Measurements from ENCODE around the gene CLEC2B. TPM values are rescaled to one million over a fixed set of nuclear protein-coding genes. Genes with fewer than 3 reads are reported as not detected.

CLEC2B gene
- total RNA-seq, 1 experiment from 2014 or later: 70.8 TPM

DNA sequence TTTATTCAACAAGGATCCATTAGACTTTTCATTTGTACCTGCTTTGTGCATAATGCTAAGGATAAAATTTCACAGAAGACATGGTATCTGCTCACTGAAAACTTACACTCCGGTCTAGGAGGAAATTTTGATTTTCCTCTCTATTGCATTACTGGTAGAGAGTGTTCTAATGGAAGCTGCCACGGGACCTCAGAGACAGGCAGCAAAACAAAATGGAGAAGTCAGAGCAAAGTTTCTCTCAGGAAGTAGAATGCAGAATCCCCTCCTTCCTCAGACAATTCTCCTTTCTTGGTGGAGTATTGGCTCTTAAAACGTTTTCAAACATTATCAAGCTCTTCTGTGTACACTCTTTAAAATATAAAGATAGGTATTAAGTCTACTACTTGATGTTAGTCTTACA, 12.3 kb downstream of the CLEC2B start:
- H3K36me3 ChIP-seq: peaks cover 69% of the 10 kb centered on the region
- no peaks in the 10 kb centered on the region for H3K9me3 ChIP-seq (replicated peaks)
- no peaks in the 10 kb centered on the region for H3K27me3 ChIP-seq (replicated peaks)
- H3K27ac ChIP-seq: no peak overlapping the region
- no peak overlapping the region for H3K4me3 ChIP-seq
- H3K4me1 ChIP-seq (replicated peaks): no peaks in the 10 kb centered on the region
- DNase-seq (ENCODE audit: low read depth in 1 of 2, low spot score in 2 of 2): no peak

DNA sequence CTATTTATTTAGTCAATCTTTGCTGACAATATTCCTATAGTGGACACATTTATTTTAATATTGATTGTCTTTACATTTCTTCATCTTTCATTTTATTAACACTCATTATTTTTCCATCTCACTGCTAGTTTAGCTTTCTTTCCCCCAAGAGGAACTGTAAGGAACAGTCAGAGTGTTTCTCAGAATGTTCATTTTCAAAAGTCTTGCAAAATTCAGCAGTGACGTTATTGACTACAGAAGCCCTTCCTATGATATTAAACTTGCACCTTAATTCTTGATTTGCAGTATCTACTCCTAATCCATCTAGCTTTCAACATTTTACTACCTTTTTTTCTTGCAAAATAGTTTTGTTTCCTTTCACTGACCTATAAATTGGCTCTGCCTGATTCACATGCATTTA, 13.0 kb downstream of the CLEC2B start:
- Histone ChIP-seq H3K27ac (no peak overlapping the region), H3K27me3 (replicated peaks) (no peaks in the 10 kb centered on the region), H3K4me1 (replicated peaks) (no peaks in the 10 kb centered on the region), H3K36me3 (peaks cover 75% of the 10 kb centered on the region), H3K4me3 (no peak overlapping the region), H3K9me3 (replicated peaks) (no peaks in the 10 kb centered on the region)
- DNase-seq (ENCODE audit: low read depth in 1 of 2, low spot score in 2 of 2): no peak

DNA sequence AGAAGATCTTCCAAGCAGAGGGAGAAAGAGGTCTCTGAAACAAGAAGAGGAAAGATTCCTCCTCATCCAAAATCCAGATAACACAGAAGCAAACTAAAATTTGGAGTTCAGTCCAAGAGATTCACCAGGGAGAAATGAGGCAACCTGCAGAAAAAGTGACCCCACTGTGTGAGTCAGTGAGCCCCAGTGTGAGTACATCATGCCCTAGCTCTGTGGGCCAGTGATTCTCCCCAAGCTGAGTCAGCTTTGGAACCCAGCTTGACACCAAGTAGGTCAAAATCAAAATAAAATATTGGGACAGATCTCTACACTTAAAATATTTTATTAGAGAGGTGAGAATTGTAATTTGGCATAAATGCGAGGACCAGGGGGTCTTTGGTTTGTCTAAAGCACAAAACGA, 17.2 kb downstream of the CLEC2B start:
- peaks cover 65% of the 10 kb centered on the region for H3K36me3 ChIP-seq
- H3K4me3 ChIP-seq: no peak overlapping the region
- H3K27ac ChIP-seq: no peak overlapping the region
- peaks cover 5% of the 10 kb centered on the region; the same call in 1 of the 2 replicates for H3K9me3 ChIP-seq (replicated peaks)
- no peaks in the 10 kb centered on the region for H3K27me3 ChIP-seq (replicated peaks)
- no peaks in the 10 kb centered on the region for H3K4me1 ChIP-seq (replicated peaks)
- DNase-seq (ENCODE audit: low read depth in 1 of 2, low spot score in 2 of 2): no peak

DNA sequence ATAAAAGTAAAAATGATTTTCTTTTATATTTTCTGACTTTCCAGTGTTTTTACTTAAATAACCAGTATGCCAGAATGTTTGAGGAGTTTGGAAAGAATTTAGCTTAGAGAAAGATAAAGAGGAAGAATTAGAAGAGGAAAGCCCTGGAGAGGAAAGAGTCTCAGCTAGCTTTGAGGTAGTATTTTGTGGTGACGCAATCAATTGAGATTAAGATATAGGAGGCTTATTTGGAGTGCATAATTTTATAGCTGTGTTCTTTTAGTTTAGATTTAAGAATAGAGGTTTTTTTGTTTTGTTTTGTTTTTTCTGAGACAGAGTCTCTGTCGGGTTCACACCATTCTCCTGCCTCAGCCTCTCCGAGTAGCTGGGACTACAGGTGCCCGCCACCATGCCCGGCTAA, 18.1 kb downstream of the CLEC2B start:
- H3K36me3 ChIP-seq: peaks cover 58% of the 10 kb centered on the region
- no peak overlapping the region for H3K4me3 ChIP-seq
- no peaks in the 10 kb centered on the region for H3K27me3 ChIP-seq (replicated peaks)
- H3K9me3 ChIP-seq (replicated peaks): peaks cover 5% of the 10 kb centered on the region; the same call in 1 of the 2 replicates
- H3K4me1 ChIP-seq (replicated peaks): no peaks in the 10 kb centered on the region
- DNase-seq (ENCODE audit: low read depth in 1 of 2, low spot score in 2 of 2): no peak
- no peak overlapping the region for H3K27ac ChIP-seq

DNA sequence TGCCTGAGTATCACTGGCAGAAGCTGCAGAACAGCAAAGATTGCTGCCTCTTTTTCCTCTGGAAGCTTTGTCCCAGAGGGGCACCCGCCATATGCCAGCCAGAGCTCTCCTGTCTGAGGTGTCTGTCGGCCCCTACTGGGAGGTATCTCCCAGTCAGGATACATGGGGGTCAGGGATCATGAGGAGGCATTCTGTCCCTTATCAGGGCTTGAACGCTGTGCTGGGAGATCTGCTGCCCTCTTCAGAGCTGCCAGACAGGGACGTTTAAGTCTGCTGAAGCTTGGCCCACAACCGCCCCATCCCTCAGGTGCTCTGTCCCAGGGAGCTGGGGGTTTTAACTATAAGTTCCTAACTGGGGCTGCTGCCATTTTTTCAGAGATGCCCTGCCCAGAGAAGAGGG, 20.3 kb downstream of the CLEC2B start:
- peaks cover 38% of the 10 kb centered on the region for H3K36me3 ChIP-seq

GRCh38 chr12:9843407-9843806, 25.7 kb downstream of the CLEC2B start:
- H3K36me3 ChIP-seq: no peaks in the 10 kb centered on the region
- H3K27me3 ChIP-seq (replicated peaks): no peaks in the 10 kb centered on the region
- H3K27ac ChIP-seq: no peak overlapping the region
- DNase-seq (ENCODE audit: low read depth in 1 of 2, low spot score in 2 of 2): no peak
- H3K4me1 ChIP-seq (replicated peaks): no peaks in the 10 kb centered on the region
- no peak overlapping the region for H3K4me3 ChIP-seq
- H3K9me3 ChIP-seq (replicated peaks): peaks cover 4% of the 10 kb centered on the region; the same call in 1 of the 2 replicates

More for the DNA sequence above, 20.3 kb downstream of the CLEC2B start:
- H3K4me1 ChIP-seq (replicated peaks): no peaks in the 10 kb centered on the region
- no peak overlapping the region for H3K27ac ChIP-seq
- H3K4me3 ChIP-seq: no peak overlapping the region
- no peak for DNase-seq (ENCODE audit: low read depth in 1 of 2, low spot score in 2 of 2)
- H3K27me3 ChIP-seq (replicated peaks): no peaks in the 10 kb centered on the region
- H3K9me3 ChIP-seq (replicated peaks): peaks cover 5% of the 10 kb centered on the region; the same call in 1 of the 2 replicates

DNA sequence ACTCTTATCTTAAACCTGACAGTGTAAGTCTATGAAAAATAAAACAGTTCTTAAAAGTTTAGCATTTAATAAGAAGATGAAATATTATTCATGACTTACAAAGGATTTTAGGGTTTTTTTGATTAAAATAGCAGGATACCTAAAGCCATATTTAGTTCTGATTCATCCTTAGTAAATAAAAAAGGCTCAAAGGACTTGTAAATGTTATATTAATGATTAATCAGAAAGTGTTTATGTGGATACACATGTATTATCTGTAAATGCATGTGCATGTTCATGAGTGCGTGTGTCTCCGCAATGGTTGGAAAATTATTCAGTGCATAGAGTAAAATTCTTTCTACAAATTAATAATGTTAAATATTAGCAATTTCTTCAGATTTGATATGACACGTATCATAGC, 37.4 kb downstream of the CLEC2B start:
- Histone ChIP-seq H3K27ac (no peak overlapping the region), H3K9me3 (replicated peaks) (no peaks in the 10 kb centered on the region), H3K27me3 (replicated peaks) (peaks cover 18% of the 10 kb centered on the region), H3K36me3 (no peaks in the 10 kb centered on the region), H3K4me1 (replicated peaks) (no peaks in the 10 kb centered on the region), H3K4me3 (no peak overlapping the region)
- no peak for DNase-seq (ENCODE audit: low read depth in 1 of 2, low spot score in 2 of 2)

DNA sequence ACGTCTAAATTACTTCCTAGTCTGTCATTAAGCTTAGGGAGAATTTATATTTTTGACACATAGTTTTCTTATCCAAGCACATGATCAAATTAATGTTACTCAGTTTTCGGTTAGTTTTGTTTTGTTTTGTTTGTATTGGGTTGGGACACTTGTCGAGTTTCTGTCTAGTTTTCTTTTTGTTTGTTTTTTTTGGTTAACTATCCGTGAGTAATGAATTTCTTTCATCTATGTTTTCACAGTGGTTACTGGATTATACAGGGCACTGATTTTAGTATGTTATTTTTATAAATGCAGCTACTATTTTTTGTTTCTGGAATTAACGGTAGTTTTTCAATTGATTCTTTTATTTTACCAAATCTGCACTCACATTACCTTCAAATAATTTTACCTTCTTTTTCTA, 39.2 kb downstream of the CLEC2B start:
- DNase-seq (ENCODE audit: low read depth in 1 of 2, low spot score in 2 of 2): no peak
- Histone ChIP-seq H3K4me3 (no peak overlapping the region), H3K27me3 (replicated peaks) (peaks cover 21% of the 10 kb centered on the region), H3K9me3 (replicated peaks) (no peaks in the 10 kb centered on the region), H3K4me1 (replicated peaks) (no peaks in the 10 kb centered on the region), H3K36me3 (no peaks in the 10 kb centered on the region), H3K27ac (no peak overlapping the region)

GRCh38 chr12:9829483-9829882, 39.7 kb downstream of the CLEC2B start:
- Histone ChIP-seq H3K36me3 (no peaks in the 10 kb centered on the region), H3K27ac (no peak overlapping the region), H3K27me3 (replicated peaks) (peaks cover 21% of the 10 kb centered on the region), H3K4me1 (replicated peaks) (no peaks in the 10 kb centered on the region), H3K4me3 (no peak overlapping the region), H3K9me3 (replicated peaks) (no peaks in the 10 kb centered on the region)
- DNase-seq (ENCODE audit: low read depth in 1 of 2, low spot score in 2 of 2): no peak

DNA sequence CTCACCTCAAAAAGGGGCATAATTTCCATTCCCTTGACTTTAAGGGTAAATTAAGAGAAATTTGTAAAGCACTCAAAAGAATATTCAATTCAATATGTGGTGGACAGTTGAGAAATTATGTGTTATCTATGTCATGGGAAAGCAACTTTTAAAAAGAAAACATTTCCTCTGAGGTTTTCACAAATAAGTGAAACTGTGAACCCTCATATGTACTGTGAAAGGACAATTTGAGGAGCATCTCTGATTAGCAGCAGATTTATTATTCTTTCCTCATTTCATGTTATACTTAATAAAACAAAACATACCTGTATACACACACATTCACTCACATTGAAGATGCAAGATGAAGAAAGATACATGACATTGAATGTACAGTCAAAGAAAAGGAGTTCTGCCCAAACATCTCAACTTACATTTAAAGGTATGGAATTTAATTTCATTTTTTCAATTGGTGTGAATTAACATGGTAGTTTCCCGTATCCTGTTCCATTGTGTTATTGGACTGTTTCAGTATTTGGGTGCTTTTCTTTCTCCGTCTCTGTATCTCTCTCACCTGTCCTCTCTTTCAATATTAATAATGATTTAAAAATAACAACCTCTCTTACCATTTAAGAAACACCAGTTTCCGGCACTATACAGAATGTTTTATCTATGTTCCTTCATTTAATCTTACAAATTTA, 41.8 kb downstream of the CLEC2B start, which contains the start of gene KLRF1:
TSS of gene KLRF1 (plus strand) at position 273 of the 680 bp plus-strand sequence. CDS start at position 337, 64 bp downstream.
- no peaks in the 10 kb centered on the region for H3K9me3 ChIP-seq (replicated peaks)
- H3K36me3 ChIP-seq: no peaks in the 10 kb centered on the region
- H3K27ac ChIP-seq: no peak within 1 kb of the TSS
- H3K4me1 ChIP-seq (replicated peaks): no peaks in the 10 kb centered on the region
- DNase-seq (ENCODE audit: low read depth in 1 of 2, low spot score in 2 of 2): no peak
- H3K27me3 ChIP-seq (replicated peaks): peaks cover 15% of the 10 kb centered on the region
- no peak within 1 kb of the TSS for H3K4me3 ChIP-seq

DNA sequence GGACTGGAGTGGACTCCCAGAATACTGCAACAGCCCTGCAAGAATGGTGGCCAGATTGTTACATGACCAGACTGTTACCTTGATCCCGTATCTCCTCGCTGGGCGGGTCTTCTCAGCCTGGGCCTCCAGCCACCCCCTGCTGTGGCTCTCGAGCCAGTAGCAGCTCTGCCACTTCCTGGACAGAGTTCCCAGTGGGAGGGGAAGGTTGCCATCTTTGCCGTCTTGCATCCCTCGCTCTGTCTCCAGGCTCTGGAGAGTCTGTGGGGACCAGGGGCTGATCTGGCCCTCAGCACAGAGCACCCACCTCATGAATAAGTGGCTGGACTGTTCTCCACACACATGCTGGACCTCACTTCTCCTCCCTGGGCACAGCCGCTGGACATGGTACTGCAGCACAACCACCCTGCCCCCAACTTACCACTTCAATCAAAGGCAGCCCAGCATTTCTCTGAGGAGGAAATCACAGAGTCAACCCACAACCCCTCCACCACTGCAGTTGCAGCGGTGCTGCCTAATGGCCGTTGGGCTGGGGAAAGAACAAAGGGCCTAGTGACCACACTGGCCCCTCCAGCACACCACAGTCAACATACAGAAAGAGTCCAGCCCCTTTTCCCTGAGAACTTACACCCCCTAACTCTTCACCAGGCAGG, 48.7 kb downstream of the CLEC2B start:
- Histone ChIP-seq H3K4me1 (replicated peaks) (no peaks in the 10 kb centered on the region), H3K36me3 (no peaks in the 10 kb centered on the region), H3K27me3 (replicated peaks) (0 out of 2 replicates have a peak, but pooled peaks cover 2% of the 10 kb centered on the region), H3K9me3 (replicated peaks) (no peaks in the 10 kb centered on the region), H3K4me3 (no peak overlapping the region), H3K27ac (no peak overlapping the region)
- DNase-seq (ENCODE audit: low read depth in 1 of 2, low spot score in 2 of 2): no peak

- Histone ChIP-seq H3K36me3 (no peaks in the 10 kb centered on the region), H3K4me3 (no peak overlapping the region), H3K27ac (no peak overlapping the region), H3K9me3 (replicated peaks) (no peaks in the 10 kb centered on the region), H3K4me1 (replicated peaks) (no peaks in the 10 kb centered on the region), H3K27me3 (replicated peaks) (no peaks in the 10 kb centered on the region; the same call in 1 of the 2 replicates)
- DNase-seq (ENCODE audit: low read depth in 1 of 2, low spot score in 2 of 2): peak; percentile 31 to 64
These were observed 55.0 kb downstream of the CLEC2B start for GRCh38 chr12:9813821-9814798.

DNA sequence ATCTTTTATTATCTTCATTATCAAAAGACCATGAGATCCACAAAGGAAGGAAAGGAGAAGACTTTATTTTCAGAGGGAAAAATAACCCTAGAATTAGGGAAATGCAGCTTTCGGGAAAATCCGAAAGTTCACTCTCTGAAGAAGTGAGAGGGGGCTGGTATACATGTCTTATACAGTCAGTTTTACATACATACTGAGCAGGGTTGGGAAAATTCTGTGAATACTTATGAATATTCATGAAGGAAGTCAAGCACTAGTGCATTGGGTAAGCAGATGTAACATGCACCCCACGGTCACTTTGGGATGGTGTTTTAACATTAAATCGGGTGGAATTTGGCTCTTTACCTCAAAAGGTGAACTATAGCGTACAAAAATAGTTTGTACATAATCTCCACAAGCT, 57.5 kb downstream of the CLEC2B start:
- DNase-seq (ENCODE audit: low read depth in 1 of 2, low spot score in 2 of 2): no peak
- Histone ChIP-seq H3K27ac (no peak overlapping the region), H3K4me1 (replicated peaks) (no peaks in the 10 kb centered on the region)

More for the DNA sequence above, 57.5 kb downstream of the CLEC2B start:
- Histone ChIP-seq H3K36me3 (no peaks in the 10 kb centered on the region), H3K4me3 (no peak overlapping the region), H3K27me3 (replicated peaks) (no peaks in the 10 kb centered on the region; the same call in none of the 2 replicates), H3K9me3 (replicated peaks) (no peaks in the 10 kb centered on the region)

All from SJSA1 (cell line).